ENCODE results near the gene SNRPA. TPM values are rescaled to one million over a fixed set of nuclear protein-coding genes. Genes with fewer than 3 reads are reported as not detected.
"Not testable (repeated sequence)": the region's sequence is repeated elsewhere in the genome, so short reads cannot be mapped to it uniquely, and the experiment has no call there.

The SNRPA gene
- total RNA-seq, 1 experiment from 2014 or later, result 375 TPM

DNA sequence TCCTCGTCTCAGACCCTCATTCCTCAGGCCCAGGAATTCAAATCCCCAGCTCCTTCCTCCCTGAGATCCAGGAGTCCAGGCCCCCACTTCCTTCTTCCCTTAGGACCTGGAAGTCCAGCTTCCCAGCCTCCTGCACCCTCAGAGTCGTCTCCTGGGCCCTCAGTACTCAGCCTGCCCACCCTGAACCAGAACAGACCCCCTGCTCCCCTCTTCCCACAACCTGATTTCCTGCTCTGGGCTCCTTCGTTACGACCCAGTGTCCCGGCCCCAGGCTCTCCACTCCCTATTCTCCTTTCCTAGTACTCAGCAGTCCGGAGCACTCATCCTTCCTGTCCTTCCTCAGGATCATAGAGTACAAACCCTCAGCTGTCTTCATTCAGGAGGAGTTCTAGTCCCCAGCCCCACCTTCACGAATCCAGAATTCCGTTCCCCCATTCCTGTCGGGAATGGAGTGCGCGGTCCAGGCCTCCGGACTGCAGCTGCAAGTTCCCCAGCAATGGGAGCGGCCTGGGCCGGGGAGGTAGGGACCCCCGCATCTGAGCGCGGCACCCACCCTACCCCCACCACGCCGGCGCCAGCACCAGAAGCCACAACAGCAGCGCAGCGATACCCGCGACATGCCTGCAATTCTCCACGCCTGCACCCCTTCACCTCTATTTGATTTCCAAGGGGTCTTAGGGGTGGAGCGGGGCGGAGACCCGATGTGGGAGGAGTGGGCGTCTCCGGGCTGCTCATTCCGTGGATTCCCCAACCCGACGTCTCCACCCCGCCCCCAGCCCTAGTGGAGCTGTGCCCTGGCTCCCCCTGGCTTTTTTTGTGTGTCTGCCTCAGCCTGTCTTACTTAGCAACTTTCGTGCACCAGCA lies 60.7 kb downstream of the SNRPA start:
- no peak for DNase-seq (ENCODE audit: low read depth)

DNA sequence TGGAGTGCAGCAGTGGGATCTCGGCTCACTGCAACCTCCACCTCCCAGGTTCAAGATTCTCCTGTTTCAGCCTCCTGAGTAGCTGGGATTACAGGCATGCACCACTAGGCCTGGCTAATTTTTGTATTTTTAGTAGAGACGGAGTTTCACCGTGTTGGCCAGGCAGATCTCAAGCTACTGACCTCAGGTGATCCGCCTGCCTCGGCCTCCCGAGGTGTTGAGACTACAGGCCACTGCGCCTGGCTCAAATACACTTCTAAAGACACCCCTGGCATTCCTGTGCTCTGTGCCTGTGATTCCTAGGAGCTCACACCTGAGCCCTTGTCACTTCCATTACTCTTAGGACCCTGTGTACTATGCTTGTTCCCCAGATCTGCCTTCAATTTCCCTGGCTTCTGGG lies 61.6 kb downstream of the SNRPA start:
- DNase-seq (ENCODE audit: low read depth), result not testable (repeated sequence)

DNA sequence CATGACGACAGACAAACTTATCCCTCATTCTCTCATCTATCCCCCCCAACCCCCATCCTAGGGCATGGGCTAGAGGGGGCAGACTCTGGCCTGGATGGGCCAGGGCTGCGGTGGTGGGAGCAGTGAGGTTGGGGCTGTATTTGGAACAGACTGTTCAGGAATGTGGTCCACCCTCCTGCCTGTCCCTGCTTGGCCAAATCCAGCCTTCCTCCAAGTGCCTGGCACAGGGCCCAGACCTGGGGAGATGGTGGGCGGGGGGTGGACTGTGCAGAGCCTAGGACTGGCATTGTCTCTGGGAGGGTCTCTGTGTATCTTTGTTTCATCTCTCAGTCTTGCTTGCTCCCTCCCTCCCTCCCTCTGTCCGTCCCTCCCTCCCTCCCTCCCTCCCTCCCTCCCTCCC lies 62.2 kb downstream of the SNRPA start:
- no peak for DNase-seq (ENCODE audit: low read depth)

Small RNA genes lying within 50 kb of the gene (small RNA-seq; reads per million reads assigned to genes)
- gene RNU6-195P, result not detected

Other genes starting within 250 kb of the SNRPA start
- 32.2 and 47.4 TPM in 2 replicates for gene SHKBP1, start 174.3 kb upstream of the SNRPA start, total RNA-seq (2014; rRNA removed; shearing (Covaris generic))
- 14.3 and 24.5 TPM in 2 replicates for gene LTBP4, start 149.8 kb upstream of the SNRPA start, total RNA-seq (2014; rRNA removed; shearing (Covaris generic))
- 10.9 and 16.4 TPM in 2 replicates for gene NUMBL, start 60.6 kb upstream of the SNRPA start, total RNA-seq (2014; rRNA removed; shearing (Covaris generic))
- 16.7 and 24.2 TPM in 2 replicates for gene COQ8B, start 34.3 kb upstream of the SNRPA start, total RNA-seq (2014; rRNA removed; shearing (Covaris generic))
- 5.1 and 5.2 TPM in 2 replicates for gene ITPKC, start 34.1 kb upstream of the SNRPA start, total RNA-seq (2014; rRNA removed; shearing (Covaris generic))
- 0.97 and 1.6 TPM in 2 replicates for gene ACTMAP, start 726 bp upstream of the SNRPA start, total RNA-seq (2014; rRNA removed; shearing (Covaris generic))
- gene MIA, start 24.3 kb downstream of the SNRPA start, total RNA-seq (2014; rRNA removed; shearing (Covaris generic)), result 6.7 and 9.5 TPM in 2 replicates
- 9.2 and 10.6 TPM in 2 replicates for gene RAB4B, start 27.0 kb downstream of the SNRPA start, total RNA-seq (2014; rRNA removed; shearing (Covaris generic))
- gene EGLN2, start 48.0 kb downstream of the SNRPA start, total RNA-seq (2014; rRNA removed; shearing (Covaris generic)), result 107 and 117 TPM in 2 replicates
- gene CYP2A6, start 99.2 kb downstream of the SNRPA start, total RNA-seq (2014; rRNA removed; shearing (Covaris generic)), result not detected in 2 replicates
- not detected in 2 replicates for gene CYP2A7, start 131.0 kb downstream of the SNRPA start, total RNA-seq (2014; rRNA removed; shearing (Covaris generic))
- not detected in 2 replicates for gene CYP2B6, start 240.1 kb downstream of the SNRPA start, total RNA-seq (2014; rRNA removed; shearing (Covaris generic))

All from HT1080 (cell line).